OCI-LY3 (cell line): ENCODE measurements around the gene CLIP4.

ENCODE experiments used
- CTCF ChIP-seq: fragments of 200-600, 300-600 bp; sonication (generic); IDR thresholded peaks from 2 replicates; pipeline ENCODE4 v1.5.1; 2014; ENCODE audit warnings: antibody characterized with exemption, low read length, low read depth
- EZH2phosphoT487 ChIP-seq: fragments of 200-600 bp; shearing (Covaris generic); IDR thresholded peaks from 2 replicates; pipeline ENCODE4 v1.6.1; 2018; ENCODE audit warnings: antibody characterized with exemption, mixed run types, low read depth

- TF ChIP-seq CTCF = no peak
- no peak for TF ChIP-seq EZH2phosphoT487
Measured at GRCh38 chr2:29114946-29115609, at the start of gene CLIP4.
